Keratinocyte (primary cell): ENCODE measurements around the gene MLLT1. TPM values are rescaled to one million over a fixed set of nuclear protein-coding genes. Genes with fewer than 3 reads are reported as not detected.

Experiments used
- DNase-seq: peaks from one replicate; pipeline ENCODE4 v3.0.0-alpha.2; 2011; ENCODE audit warnings: low read depth, missing footprints, low spot score
- FAIRE-seq: peaks from 2 replicates; lab custom pipeline; 2011; peaks lifted over from hg19 to GRCh38; lab: Jason Lieb, UNC
- H2AFZ ChIP-seq: 2 replicates; pipeline ENCODE4 v1.6.0; 2012; ENCODE audit warnings: low read length, control low read depth, inconsistent platforms; ENCODE audit not compliant: control insufficient read depth
- H3K27ac ChIP-seq: 2 replicates; pipeline ENCODE4 v1.5.1; 2011; ENCODE audit warnings: low read length; ENCODE audit not compliant: control insufficient read depth, insufficient read depth
- H3K27me3 ChIP-seq: 3 replicates; pipeline ENCODE4 v1.6.0; 2011; ENCODE audit warnings: low read length; ENCODE audit not compliant: control insufficient read depth, insufficient read depth; ENCODE audit errors: extremely low read depth
- H3K36me3 ChIP-seq, 2 experiments: 2 replicates in 1 of 2; 3 replicates in 1 of 2; pipeline ENCODE4 v1.5.1; 2011; ENCODE audit warnings: low read length in 2 of 2, mild to moderate bottlenecking in 1 of 2; ENCODE audit not compliant: control insufficient read depth in 2 of 2, insufficient read depth in 2 of 2; ENCODE audit errors: extremely low read depth in 1 of 2
- H3K4me1 ChIP-seq: 3 replicates; pipeline ENCODE4 v1.5.1; 2011; ENCODE audit warnings: low read length; ENCODE audit not compliant: control insufficient read depth, insufficient read depth; ENCODE audit errors: extremely low read depth
- H3K4me2 ChIP-seq: 3 replicates; pipeline ENCODE4 v1.6.0; 2011; ENCODE audit warnings: low read depth, low read length; ENCODE audit not compliant: control insufficient read depth, insufficient read depth; ENCODE audit errors: extremely low read depth
- H3K4me3 ChIP-seq, 3 experiments: fragments of 200-600 bp in 1 of 3; sonication (generic) in 1 of 3; 2 replicates in 2 of 3; 3 replicates in 1 of 3; pipeline ENCODE4 v1.5.1; 2011 to 2016; ENCODE audit warnings: low read length in 3 of 3, mild to moderate bottlenecking in 3 of 3, control low read depth in 2 of 3, inconsistent platforms in 1 of 3, low read depth in 1 of 3, mixed read lengths in 1 of 3, mixed run types in 1 of 3, moderate library complexity in 1 of 3; ENCODE audit not compliant: control insufficient read depth in 2 of 3, insufficient read depth in 2 of 3; ENCODE audit errors: extremely low read depth in 1 of 3
- H3K79me2 ChIP-seq: 2 replicates; pipeline ENCODE4 v1.6.0; 2012; ENCODE audit warnings: low read length; ENCODE audit not compliant: control insufficient read depth, insufficient read depth
- H3K9ac ChIP-seq: 3 replicates; pipeline ENCODE4 v1.6.0; 2011; ENCODE audit warnings: low read length; ENCODE audit not compliant: control insufficient read depth, insufficient read depth; ENCODE audit errors: extremely low read depth
- H3K9me1 ChIP-seq: 3 replicates; pipeline ENCODE4 v1.6.0; 2011; ENCODE audit warnings: low read length; ENCODE audit not compliant: control insufficient read depth, insufficient read depth; ENCODE audit errors: extremely low read depth
- H3K9me3 ChIP-seq: 2 replicates; pipeline ENCODE4 v1.5.1; 2012; ENCODE audit warnings: low read depth, low read length; ENCODE audit not compliant: control insufficient read depth
- H4K20me1 ChIP-seq: 3 replicates; pipeline ENCODE4 v1.6.0; 2011; ENCODE audit warnings: low read length; ENCODE audit not compliant: control insufficient read depth, insufficient read depth; ENCODE audit errors: extremely low read depth
- CTCF ChIP-seq, 3 experiments: IDR thresholded peaks in 1 of 3; conservative IDR thresholded peaks in 1 of 3; optimal IDR thresholded peaks in 1 of 3; 2 replicates in 2 of 3; 3 replicates in 1 of 3; pipeline versions ENCODE3 to v1.5.1; 2011; ENCODE audit warnings: low read length in 3 of 3, mild to moderate bottlenecking in 3 of 3, moderate library complexity in 2 of 3, control low read depth in 1 of 3, inconsistent platforms in 1 of 3; ENCODE audit not compliant: insufficient read depth in 2 of 3; ENCODE audit errors: extremely low read depth in 1 of 3
- EZH2 ChIP-seq: IDR thresholded peaks from one replicate; pipeline ENCODE4 v1.6.1; 2012; ENCODE audit warnings: inconsistent platforms, mild to moderate bottlenecking, low read length, moderate library complexity
- dilution Hi-C: fragments of 300-500 bp; cut with MboI; formaldehyde crosslinking; loops from one replicate; pipeline ENCODE4 v1.7.0; 2020; ENCODE audit warnings: low sequenced_read_pairs; ENCODE audit not compliant: extremely low pct_ligation_motif_present
- polyA plus RNA-seq, 5 experiments: library from polyadenylated mRNA; depleted of rRNA in 3 of 5; stranded (reverse) in 3 of 5; stranded (forward) in 1 of 5; unstranded in 1 of 5; fragments of >200 nt; gene quantifications; 1 replicate in 1 of 5; 2 replicates in 3 of 5; 3 replicates in 1 of 5; pipeline versions ENCODE4 v1.2.1 to v1.2.3, GENCODE V29; 2011 to 2012; ENCODE audit warnings: missing spikeins in 2 of 5, low read depth in 1 of 5, low replicate concordance in 1 of 5

MLLT1 gene
- polyA plus RNA-seq, 1 donor (not counting 4 experiments of a cell fraction or from before 2014, with no cell fraction given), result 8.3 TPM

GRCh38 chr19:6235031-6235951 is 44.5 kb downstream of the MLLT1 start:
- peaks cover 58% of the 10 kb centered on the region for H4K20me1 ChIP-seq
- H3K9me1 ChIP-seq, result peaks cover 9% of the 10 kb centered on the region
- H3K4me1 ChIP-seq, result peaks cover 47% of the 10 kb centered on the region
- no peaks in the 10 kb centered on the region for H3K27me3 ChIP-seq
- dilution Hi-C loops, result no loop called here
- peaks cover 3 to 4% of the 10 kb centered on the region in 2 experiments for H3K36me3 ChIP-seq
- H3K79me2 ChIP-seq, result peaks cover 70% of the 10 kb centered on the region
- H3K4me3 ChIP-seq, result no peak overlapping the region
- no peak overlapping the region for H2AFZ ChIP-seq
- TF ChIP-seq CTCF (optimal IDR thresholded peaks at IDR 0.05 in 1 of 3, IDR thresholded peaks at IDR 0.05 in 1 of 3, conservative IDR thresholded peaks at IDR 0.05 in 1 of 3; ENCODE audit: extremely low read depth in 1 of 3, insufficient read depth in 2 of 3, low read length in 3 of 3), result no peak
- no peak for TF ChIP-seq EZH2
- no peak overlapping the region for H3K27ac ChIP-seq
- DNase-seq (no peak), FAIRE-seq (no peak)
- no peak overlapping the region for H3K4me2 ChIP-seq
- H3K9me3 ChIP-seq, result no peaks in the 10 kb centered on the region
- no peak overlapping the region for H3K9ac ChIP-seq

- TF ChIP-seq EZH2 (no peak), CTCF (optimal IDR thresholded peaks at IDR 0.05 in 1 of 3, IDR thresholded peaks at IDR 0.05 in 1 of 3, conservative IDR thresholded peaks at IDR 0.05 in 1 of 3; ENCODE audit: extremely low read depth in 1 of 3, insufficient read depth in 2 of 3, low read length in 3 of 3) (no peak)
- no peak overlapping the region for H3K4me2 ChIP-seq
- H3K9ac ChIP-seq, result no peak overlapping the region
- H3K27ac ChIP-seq, result no peak overlapping the region
- no peak for DNase-seq
- no peaks in the 10 kb centered on the region for H3K27me3 ChIP-seq
- H3K9me3 ChIP-seq, result no peaks in the 10 kb centered on the region
- peaks cover 9% of the 10 kb centered on the region for H3K9me1 ChIP-seq
- peaks cover 72% of the 10 kb centered on the region for H3K79me2 ChIP-seq
- H3K4me1 ChIP-seq, result peaks cover 45% of the 10 kb centered on the region
- dilution Hi-C loops, result no loop called here
- no peak overlapping the region for H3K4me3 ChIP-seq
- H4K20me1 ChIP-seq, result peaks cover 50% of the 10 kb centered on the region
- no peak for FAIRE-seq
- H3K36me3 ChIP-seq, result peaks cover 4 to 7% of the 10 kb centered on the region in 2 experiments
- H2AFZ ChIP-seq, result no peak overlapping the region
These were observed 45.2 kb downstream of the MLLT1 start for GRCh38 chr19:6234527-6234926.
